ENCODE results near the gene C1QTNF7.

Gene C1QTNF7

DNA sequence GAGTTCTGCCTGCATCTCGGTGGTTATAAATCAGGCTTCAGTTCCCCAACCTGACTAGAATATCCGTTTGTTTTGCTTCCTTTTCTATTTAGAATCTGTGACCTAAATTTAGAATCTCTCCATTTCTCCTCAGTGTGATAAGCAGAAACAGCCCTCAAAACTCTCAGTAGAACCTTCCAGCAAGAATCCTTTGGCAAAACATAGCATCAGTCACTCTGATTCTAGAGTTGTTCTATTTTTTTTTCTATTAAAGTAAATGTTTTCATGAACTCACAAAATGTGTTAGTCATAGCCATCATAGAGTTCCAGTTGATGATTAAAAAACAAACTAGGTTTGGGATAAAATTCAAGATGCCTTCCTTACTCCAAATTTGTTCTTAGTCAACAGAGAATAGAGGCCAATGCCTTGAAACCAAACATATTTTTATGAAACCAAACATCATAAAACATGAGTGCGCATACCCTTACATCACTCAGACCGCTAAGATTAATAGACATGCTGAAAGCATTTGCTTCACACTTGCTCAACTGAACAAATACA lies 13.2 kb upstream of the C1QTNF7 start:
- no peak for DNase-seq (ENCODE audit: low read depth)

DNA sequence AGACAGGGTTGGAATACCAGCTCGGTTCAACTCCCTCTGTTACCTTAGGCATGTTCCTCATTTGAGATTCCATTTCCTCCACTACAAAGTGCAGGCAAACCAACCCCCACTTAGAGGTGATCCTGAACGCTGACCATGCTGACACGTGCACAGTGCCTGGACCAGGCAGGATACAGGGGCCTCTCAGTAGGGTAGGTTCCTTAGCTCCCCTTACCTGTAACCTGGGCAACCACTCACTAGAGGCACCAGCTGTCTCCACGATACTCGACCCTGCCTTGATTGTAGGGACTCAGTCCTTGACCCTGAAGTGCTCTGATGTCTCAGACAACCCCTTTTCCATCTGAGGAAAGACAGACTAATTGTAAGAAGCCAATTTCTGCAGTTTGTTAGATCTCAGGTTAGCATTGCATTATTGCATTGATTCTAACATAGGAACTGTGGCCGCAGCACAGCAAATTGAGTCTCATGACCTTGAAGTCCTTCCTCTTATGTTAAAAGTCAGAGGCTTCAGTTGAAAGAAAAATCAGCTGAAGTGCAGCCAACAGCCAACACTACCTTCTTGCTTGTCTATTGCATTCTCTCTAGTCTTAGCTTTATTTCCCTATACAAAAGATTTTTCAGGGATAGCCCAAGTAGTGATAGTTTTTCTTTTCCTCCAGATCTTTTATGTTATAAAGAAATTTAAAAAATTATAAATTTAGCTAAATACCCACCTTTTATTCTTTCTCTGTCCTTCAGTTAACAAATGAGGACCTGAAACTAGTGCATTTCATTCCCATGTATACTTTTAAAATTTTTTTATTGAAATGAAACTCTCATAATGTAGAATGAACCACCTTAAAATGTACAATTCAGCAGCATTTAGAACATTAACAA lies 11.2 kb upstream of the C1QTNF7 start:
- no peak for DNase-seq (ENCODE audit: low read depth)

DNA sequence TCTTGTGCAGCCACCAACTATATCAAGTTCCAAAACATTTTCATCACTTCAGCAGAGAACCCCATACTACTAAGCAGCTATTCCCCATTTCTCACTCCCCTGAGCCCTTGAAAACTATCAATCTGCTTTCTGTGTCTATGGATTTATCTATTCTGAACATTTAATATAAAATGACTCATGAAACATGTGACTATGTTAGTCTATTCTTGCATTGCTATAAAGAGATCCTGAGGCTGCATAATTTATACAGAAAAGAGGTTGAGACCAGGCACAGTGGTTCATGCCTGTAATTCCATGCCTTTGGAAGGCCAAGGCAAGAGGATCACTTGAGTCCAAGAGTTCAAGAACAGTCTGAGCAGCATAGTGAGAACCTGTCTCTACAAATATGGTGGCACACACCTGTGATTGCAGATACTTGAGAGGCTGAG lies 10.6 kb upstream of the C1QTNF7 start:
- DNase-seq (ENCODE audit: low read depth) = no peak

DNA sequence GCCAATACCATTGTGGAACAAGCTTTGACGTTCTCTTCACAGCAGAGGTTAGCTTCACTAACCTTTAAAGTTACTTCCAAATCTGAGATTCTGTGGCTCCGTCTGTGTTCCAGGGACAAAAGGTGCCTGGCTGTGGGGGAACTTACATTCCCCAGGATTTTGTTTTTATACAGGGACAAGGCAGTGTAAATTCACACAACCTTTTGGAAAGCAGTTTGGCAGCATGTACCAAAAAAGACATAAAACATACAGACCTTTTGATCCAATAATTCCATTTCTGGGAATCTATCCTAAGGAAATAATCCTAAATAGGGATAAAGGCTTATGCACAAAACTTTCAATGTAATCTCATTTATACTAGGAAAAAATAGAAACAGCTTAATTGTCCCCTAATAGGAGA lies 8.9 kb upstream of the C1QTNF7 start:
- no peak for DNase-seq (ENCODE audit: low read depth)

DNA sequence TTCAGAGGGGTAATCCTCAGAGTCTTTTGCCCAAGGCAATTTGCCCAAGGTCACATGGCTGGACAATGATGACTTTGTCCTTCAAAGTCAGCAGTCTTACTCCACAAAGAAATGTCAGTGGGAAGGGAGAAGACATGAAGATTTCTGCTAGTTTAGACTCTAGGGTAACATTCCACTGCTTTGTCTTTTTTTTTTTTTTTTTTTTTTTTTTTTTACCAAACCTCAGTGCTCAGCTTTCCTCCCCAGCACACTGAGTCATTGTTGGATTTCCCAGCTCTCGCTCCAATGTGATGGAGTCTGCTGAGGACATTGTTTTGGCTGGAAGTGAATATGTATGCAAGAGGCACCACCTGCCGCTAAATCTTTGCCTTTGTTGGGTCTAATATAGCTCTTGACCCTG lies 7.2 kb upstream of the C1QTNF7 start:
- no peak for DNase-seq (ENCODE audit: low read depth)

DNA sequence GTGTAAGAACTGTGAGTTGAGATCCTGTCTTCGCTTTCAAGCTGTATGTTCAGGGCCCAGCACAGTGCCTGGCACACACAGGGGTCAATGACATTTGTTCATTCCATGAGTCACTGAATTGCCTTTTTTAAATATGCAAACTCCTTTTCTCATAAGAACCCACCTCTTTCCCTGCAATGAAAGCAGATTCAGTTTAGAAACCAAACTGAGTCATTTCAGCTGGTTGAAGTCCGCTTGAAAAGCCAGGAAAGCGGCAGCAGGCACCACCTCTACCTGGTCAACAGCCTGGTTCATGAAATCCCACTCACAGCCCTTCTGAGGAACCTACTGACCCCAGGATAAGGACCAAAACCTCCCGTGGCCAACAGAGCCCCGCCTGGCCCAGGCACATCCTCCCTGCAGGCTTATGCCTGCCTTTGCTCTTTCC lies 4.5 kb upstream of the C1QTNF7 start:
- no peak for DNase-seq (ENCODE audit: low read depth)

DNA sequence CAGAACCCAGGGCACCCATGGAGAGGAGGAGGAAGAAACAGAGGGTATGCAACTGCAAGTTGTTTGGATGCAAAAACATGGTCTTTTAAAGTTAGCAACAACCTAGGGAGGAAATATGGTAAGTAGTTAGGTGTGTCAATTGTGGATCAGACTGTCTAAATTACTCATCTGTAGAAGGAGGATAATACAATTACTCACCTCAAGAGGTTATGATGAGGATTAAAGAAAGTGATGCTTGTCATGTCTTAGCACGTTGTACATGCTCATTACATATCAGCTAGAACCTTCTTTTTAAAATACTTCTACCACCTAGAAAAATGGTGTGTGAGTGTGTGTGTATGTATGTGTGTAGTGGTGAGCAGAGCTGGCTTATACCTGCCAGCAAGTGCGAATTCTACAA lies 2.3 kb upstream of the C1QTNF7 start:
- no peak for DNase-seq (ENCODE audit: low read depth)

DNA sequence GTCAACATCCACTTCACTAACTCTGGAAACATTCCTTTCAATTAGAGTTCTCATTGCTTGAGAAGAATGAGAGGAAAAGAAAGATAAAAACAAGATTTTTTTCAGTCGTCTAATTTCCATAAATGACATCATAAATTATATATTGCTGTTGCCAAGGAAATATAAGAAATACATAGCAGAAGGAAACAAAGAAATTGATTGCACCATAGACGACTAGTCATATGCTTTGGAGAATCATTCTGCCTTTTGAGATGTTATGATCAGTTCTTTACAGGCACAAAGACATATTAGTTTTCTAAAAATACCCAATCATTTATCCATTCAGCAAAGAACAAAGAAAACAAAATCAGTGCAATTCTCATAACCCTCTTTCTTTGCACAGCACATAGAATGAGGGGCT lies 672 bp upstream of the C1QTNF7 start:
- DNase-seq (ENCODE audit: low read depth) = no peak

DNA sequence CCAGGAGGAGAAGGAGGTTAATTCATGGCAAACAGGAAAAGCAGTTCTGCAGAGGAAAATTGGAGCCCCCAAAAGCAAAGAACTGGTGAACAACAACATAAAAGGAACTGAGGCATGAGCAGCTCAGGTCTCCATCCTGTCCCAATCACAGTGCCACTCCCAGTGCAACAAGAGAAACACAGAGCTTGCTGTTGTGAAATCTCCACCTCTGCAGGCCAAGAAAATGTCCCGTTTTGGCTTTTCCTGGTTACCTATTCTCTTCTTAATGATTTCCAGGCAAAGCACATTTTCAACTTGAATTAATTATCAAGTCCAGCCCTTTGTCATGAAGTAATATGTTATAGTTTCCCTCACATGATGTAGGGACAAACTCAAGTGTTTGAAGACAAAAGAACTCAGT lies 778 bp downstream of the C1QTNF7 start:
- DNase-seq (ENCODE audit: low read depth) = no peak

DNA sequence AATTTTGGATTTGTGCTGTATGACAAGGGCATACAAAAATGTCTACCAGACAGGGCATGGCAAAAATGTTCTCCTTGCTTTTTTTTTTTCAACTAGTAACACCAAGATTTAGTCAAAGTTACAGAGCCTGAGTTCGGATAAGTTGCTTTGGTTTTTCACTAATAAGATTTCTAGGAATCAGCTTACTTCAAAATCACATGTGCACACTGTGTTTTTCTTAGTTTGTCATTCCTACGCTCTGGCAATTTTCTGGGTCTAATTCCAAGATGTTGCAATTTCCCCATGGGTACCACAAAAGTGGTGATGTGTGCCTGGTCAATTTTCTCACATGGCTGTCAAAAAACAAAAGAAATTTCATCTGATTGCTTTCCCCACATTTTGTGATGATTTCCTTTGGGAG lies 6.3 kb downstream of the C1QTNF7 start:
- DNase-seq (ENCODE audit: low read depth) = no peak

DNA sequence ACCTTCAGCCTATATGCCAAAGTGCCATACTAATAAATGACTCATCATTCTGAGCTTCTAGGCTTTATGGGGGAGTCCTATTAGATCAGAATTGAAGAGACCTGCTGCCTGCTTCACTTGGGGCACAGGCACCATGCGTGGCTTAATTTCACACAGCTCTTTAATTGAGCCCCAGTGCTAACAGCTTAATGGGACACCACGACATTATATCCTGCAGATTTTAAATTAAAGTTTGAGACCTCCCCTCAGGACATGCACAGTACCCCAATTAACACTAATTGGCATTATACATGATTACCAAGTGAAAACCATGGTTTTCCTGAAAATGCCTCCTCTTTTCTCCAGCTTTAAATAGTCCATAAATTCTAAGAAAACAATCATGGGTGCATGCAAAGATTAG lies 6.8 kb downstream of the C1QTNF7 start:
- no peak for DNase-seq (ENCODE audit: low read depth)

DNA sequence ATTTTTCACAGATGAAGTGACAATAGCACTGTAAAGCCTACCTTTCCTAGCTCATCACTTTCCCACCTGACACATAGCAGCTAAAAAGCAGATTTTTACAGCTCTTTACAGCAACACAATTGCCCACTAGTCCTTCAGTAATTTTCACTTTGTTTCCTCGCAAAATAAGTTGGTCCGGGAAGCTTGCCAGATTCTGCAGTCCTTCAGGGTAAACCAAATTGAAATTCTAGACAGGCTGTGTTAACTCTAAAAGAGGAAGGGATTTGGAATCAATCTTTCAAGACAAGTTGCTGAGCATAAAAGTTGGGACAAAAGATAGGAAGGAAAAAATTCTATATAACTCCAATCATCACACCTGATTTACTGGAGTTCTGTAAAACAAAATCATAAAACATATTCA lies 8.7 kb downstream of the C1QTNF7 start:
- DNase-seq (ENCODE audit: low read depth) = no peak

DNA sequence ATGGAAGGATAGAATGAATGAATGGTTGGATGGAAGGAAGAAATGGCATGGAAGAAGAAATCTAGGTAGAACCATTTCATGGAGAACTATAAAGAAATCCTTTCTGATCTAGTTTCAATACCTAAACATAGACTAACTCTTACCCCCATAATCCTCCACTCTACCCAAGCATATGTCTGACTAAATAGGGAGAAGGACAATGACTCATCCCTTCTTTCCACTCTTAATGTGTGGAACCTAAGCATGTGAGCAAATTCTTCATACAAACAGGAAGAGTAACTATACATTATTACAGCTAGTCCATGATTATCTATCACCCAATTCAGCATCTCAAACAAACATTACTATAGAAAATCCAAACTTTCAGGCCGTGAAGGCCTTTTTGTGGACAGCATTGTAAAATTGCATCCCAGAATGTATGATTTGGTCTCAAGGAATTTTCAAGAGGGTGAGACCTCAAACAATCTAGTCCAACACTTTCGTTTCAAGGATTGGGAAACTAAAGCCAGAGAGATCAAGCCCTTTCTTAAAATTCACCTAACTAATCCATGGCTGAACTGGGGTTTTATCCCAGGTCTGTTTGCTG lies 11.2 kb downstream of the C1QTNF7 start:
- no peak for DNase-seq (ENCODE audit: low read depth)

DNA sequence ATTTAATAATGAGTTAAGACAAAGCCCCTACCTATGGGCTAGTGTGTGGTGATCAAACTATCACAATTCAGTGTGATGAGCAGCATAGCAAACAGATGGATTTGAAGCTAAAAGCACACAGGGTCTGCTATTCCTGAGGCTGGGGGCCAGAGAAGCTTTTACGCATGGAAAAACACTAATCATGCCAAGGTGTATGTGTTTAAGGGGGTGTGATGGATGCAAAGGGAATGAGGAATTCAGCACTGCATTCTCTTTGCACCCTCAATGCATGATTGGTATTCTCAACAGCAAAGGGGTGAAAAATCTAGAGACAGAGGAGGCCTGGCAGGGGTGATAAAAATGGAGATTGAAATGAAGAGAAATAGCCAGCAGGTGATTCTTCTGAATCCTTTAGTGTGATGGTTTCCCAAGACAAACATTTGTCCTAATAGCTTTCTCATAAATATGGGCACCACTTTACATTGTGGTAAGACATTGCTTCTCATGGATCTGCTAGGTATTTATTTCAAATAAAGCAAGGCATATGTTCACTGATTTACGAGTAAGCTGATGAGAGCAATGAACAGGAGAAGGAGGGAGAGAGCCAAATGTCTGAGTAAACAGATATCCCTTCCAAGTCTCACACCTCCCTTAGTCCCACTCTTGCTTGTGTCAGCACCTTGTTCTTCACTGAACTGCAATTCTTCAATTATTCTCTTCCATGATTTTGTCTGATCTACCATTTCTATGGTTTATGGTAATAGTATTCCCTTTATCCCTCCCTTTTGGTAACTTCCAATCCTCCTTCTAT lies 15.7 kb downstream of the C1QTNF7 start:
- DNase-seq (ENCODE audit: low read depth) = no peak

DNA sequence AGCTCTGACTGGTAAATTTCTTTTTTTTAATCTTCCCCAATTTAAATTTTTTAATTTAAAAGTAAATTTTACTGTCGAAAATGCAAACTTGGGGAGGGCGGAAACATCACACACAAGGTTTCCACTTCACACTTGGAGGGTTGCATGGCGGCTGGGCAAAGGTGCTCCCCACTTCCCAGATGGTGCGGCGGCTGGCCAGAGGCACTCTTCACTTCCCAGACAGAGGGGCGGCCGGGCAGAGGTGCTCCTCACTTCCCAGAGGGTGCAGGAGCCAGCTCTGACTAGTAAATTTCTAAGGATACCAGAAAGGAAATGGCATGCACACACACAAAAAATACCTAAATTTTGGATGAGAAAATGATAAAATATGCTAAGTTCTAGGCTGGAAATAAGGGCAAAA lies 16.4 kb downstream of the C1QTNF7 start:
- DNase-seq (ENCODE audit: low read depth) = no peak

DNA sequence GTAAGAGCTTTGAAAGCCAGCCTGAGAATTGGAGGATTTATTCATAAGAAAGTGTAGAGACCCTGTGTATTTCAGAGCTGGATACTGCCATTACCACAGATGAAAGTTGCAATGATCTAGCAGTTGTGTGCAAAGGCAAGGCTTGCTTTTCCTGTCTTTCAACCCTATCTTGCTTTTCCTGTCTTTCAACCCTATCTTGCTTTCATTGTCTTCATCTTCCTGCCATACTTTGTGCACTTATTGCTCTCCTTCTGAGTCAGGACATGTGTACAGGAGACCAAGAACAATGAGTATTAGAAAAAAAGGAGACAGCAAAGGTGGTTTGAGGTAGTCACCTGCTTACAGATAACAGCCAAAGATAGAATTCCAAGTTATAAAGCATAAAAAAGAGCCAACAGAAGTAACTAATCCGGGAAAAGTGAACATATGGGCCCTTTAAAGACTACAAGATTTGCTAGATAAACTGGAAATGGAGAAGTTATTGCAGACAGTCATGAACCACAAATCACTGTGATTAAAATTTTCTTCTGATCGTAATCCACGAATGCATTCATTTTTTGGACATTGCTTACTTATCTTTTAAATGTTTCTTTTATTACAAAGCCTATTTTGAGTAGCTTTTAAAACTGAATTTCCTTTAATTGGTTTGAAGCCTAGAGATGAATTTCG lies 17.2 kb downstream of the C1QTNF7 start:
- no peak for DNase-seq (ENCODE audit: low read depth)

DNA sequence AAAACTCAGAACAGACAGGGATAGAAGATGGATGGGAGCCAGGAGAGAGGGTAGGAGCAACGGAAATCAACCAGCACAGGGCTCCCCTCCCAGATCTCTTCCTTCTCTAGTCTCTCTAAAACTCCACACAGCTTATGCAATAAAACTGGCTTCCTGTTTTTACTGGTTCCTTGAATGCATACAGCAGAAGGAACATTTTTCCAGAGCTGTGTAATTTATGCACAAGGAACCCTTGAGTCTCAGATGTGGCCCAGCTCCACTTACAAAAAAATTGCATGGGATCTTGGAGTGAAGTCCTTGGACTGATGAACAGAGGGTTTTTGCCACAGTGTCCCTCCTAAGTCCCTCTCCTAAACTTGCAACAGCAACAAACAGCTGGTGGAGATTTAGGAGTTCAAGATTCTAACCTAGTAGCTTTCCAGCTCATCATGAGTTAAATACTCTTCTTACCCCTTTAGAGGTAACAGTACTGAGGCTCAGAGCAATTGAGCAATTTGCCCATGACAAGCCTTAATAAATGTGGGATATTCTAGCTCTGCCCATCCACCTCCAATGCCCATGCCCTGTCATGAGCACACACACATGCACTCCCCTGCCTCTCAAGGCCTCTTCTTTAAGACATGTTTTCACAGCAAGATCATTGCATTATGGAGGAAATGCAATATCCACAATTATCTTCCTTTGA lies 23.5 kb downstream of the C1QTNF7 start:
- no peak for DNase-seq (ENCODE audit: low read depth)

DNA sequence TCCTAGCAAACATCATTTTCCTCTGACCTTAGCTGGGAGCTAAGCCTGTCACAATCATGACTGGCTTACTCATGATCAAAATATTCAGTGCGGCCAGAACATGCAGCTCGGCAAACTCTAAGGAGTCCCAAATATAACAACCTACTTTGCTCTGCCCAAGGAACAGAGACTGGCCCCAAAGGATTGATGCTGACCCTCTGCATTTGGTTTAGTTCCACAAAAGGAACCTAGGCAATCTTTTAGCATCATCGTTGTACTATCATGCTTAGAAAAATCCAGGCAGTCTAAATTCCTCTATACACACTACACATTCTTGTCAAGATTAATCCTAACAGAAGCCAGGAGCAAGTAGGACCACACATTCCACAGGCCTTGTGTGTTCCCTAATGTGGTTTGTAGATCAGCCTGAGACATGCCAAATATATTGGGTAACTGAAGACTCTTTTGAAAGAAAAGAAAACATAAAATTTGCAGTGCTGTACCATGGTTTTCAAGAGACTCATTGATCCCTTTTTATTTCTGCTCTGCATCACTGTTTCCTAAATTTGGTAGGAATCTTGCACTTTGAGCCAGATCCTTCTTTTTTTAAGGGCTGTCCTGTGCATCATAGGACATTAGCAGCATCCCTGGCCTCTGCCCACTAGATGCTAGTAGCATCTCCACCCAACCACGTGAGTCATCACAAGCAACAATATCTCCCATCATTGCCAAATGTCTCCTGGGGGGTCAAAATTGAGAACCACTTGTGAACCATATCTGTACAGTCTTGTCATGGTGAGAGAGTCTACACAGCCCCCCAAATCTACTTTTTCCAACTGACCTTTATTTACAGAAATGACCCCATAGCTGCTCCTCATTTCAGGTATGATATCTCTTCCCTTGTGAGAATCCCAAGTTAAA lies 24.3 kb downstream of the C1QTNF7 start:
- DNase-seq (ENCODE audit: low read depth) = no peak

DNA sequence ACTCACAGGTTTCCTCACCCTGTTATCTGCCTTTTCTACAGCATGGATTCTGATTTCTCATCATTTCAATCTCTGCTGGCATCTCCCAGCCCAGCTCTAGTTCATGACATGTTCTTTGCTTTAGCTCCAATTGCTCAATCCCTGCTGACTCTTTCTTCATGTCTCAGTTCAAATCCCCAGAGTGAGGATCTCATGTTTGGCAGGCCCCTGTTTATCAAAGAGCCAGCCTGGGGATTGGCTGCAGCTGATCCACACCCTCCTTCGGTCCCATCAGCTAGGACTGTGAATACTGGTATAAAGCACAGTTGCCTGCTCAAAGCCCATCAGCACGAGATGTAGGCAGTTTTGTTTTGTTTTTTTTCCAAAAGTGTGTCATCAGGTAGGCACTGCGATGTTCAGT lies 27.5 kb downstream of the C1QTNF7 start:
- no peak for DNase-seq (ENCODE audit: low read depth)

DNA sequence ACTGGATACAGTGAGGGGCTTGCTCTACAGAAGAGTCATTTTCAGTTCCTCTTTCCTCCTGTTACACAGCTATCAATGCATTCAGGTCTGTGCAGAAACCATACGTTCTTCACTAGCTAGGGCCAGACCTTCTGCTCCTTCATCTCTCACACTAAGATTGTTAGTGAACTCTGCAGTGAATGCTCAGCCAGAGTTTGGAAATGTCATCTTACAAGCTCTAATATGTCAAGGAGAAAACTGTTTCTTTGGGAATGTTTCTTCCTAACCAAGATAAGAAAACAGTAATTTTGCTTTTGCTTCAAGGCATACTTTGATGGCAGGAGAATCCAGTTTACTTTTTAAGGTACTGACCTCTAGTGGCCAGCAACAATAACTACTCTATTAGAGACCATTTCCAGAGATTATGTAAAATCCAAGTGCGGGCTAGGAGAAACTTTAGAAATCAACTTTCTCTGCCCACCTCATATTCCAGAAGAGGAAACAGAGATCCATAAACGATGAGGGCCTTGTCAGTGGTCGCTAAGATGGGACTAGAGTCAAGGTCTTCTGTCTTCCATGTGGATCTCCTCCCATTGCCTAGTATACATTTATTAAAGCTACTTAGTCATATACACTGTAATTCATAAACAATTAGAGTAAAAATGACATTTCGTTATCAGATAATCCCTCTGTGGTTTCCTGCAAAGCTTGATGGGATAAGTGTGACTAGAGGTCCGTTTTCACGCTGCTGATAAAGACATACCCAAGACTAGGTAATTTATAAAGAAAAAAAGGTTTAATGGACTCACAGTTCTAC lies 29.8 kb downstream of the C1QTNF7 start:
- no peak for DNase-seq (ENCODE audit: low read depth)
